Nucleus accumbens (tissue), 56 donors: ENCODE measurements around the gene SSRP1.

ENCODE experiments used
- DNase-seq, 56 donors: peaks; one replicate each; lab custom pipeline; 2025; lab: John Stamatoyannopoulos, UW

Gene SSRP1

DNA sequence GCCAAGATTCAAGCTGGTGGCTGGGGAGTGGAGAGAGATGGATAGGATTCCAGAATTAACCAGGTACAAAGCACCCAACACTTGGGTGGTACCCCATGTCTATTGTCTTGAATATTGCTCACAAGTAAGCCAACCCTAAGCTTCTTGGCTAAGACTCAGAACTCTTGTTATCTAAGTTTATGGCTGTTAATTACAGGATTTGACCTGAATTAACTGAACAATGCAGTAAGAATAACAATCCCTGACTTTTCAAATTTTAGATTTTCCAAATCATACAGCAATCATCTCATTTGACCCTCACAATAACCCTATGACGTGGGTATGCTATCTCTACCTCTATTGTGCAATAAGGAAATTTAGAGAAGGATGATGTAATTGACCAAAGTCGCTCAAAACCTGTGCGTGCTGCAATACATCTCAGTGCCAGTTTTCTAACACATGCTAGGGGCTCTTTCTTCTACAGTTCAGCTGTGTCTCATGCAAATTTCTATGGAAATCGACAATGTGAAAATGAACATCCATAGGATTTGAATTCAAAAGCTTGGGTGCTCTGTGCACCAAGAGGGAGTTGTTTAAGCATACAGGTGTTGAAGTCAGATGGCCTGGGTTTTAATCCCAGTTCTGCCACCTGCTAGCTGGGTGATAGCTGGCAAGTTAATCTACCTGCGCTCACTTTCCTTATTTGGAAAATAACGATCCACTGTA, 58.6 kb downstream of the SSRP1 start:
- DNase-seq = no peak

GRCh38 chr11:57276169-57276970, 59.3 kb downstream of the SSRP1 start:
- no peak for DNase-seq
